Measurements from ENCODE around the gene TCEAL7. TPM values are rescaled to one million over a fixed set of nuclear protein-coding genes. Genes with fewer than 3 reads are reported as not detected.

Gene TCEAL7
- total and polyA plus RNA-seq, 2 of the 4 experiments (the other 2 are of a cell fraction) = 6.5 to 15.4 TPM

GRCh38 chrX:103361798-103362197, 31.8 kb downstream of the TCEAL7 start:
- Histone ChIP-seq H3K4me3 (ENCODE audit: insufficient read depth, low read depth, low read length) (no peak overlapping the region), H2AK5ac (ENCODE audit: low read depth, low read length) (no peak overlapping the region), H3K27ac (ENCODE audit: insufficient read depth, low read length) (0 out of 2 replicates have a peak overlapping the region, but pooled peaks have one; percentile 5), H4K20me1 (ENCODE audit: insufficient read depth, low read length) (no peaks in the 10 kb centered on the region), H3K56ac (ENCODE audit: extremely low read depth, insufficient read depth, low read length) (no peak overlapping the region; the same call in 1 of the 2 replicates), H2AK9ac (replicated peaks; ENCODE audit: low read depth, low read length, poor library complexity) (no peak overlapping the region), H2BK20ac (ENCODE audit: low read depth, low read length) (peak overlapping the region; percentile 42), H3K27me3 (ENCODE audit: control insufficient read depth, insufficient read depth, low read length) (no peaks in the 10 kb centered on the region), H3K9ac (ENCODE audit: low read depth, low read length) (no peak overlapping the region), H3K18ac (ENCODE audit: low read depth, low read length) (peak overlapping the region; percentile 59; the same call in 1 of the 2 replicates), H4K5ac (ENCODE audit: low read depth, low read length) (no peak overlapping the region; the same call in 1 of the 2 replicates), H4K8ac (ENCODE audit: low read depth in 2 of 2, low read length in 2 of 2) (0 out of 4 replicates have a peak overlapping the region, but pooled peaks of 1 of the 2 experiments have one; percentile 32), H3K9me3 (ENCODE audit: control insufficient read depth, insufficient read depth, low read length) (no peaks in the 10 kb centered on the region), H4K91ac (ENCODE audit: insufficient read depth, low read depth, low read length) (no peak overlapping the region), H3K23ac (ENCODE audit: low read depth, low read length) (no peak overlapping the region; the same call in 1 of the 2 replicates), H2AFZ (replicated peaks; ENCODE audit: low read length, poor library complexity) (no peak overlapping the region), H3K9me1 (ENCODE audit: insufficient read depth, low read length) (no peaks in the 10 kb centered on the region; the same call in 1 of the 2 replicates), H3K36me3 (ENCODE audit: control insufficient read depth, insufficient read depth, low read length) (peaks cover 2% of the 10 kb centered on the region; the same call in 1 of the 2 replicates), H3K4me1 (ENCODE audit: control insufficient read depth, insufficient read depth, low read length) (peaks cover 5% of the 10 kb centered on the region; the same call in 1 of the 2 replicates), H3K79me1 (ENCODE audit: low read depth in 1 of 2, low read length in 2 of 2) (0 out of 4 replicates have a peak, but pooled peaks cover 0 to 3% of the 10 kb centered on the region in 2 experiments), H3K14ac (replicated peaks; ENCODE audit: low read depth, low read length) (no peak overlapping the region; the same call in 1 of the 2 replicates), H2BK120ac (ENCODE audit: low read depth, low read length) (peak overlapping the region; percentile 83; the same call in 1 of the 2 replicates), H2BK15ac (ENCODE audit: low read depth, low read length) (0 out of 3 replicates have a peak overlapping the region, but pooled peaks have one; percentile 25), H3K4ac (ENCODE audit: low read depth, low read length) (peak overlapping the region; percentile 39; the same call in 1 of the 2 replicates), H2BK5ac (ENCODE audit: low read depth, low read length, poor library complexity, severe bottlenecking) (peak overlapping the region; percentile 78), H3K4me2 (ENCODE audit: low read depth, low read length) (peak overlapping the region; percentile 42; the same call in 1 of the 2 replicates)
- DNase-seq = no peak
- POLR2A ChIA-PET (ENCODE audit: unreplicated experiment) = interaction anchor here (0.6 kb wide), 1 partner anchor 12 kb away, joined by 3 read pairs; no protein-coding TSS in a partner anchor
- BruUV-seq (replicated peaks) = no TSS peak
- no CpG with 5 or more reads among the region's 1 CpG for WGBS, 2 experiments (ENCODE audit: extremely low coverage in 2 of 2, insufficient read length in 1 of 2)
- intact Hi-C loops (cut with micrococcal nuclease) (no loop called here), dilution Hi-C loops (cut with HindIII; ENCODE audit: low sequenced_read_pairs, unreplicated experiment) (no loop called here), in situ Hi-C loops (cut with MboI; ENCODE audit: low sequenced_read_pairs) (no loop called here)
- no peak for ATAC-seq (ENCODE audit: low read depth)
- TF ChIP-seq MAZ (IDR thresholded peaks at IDR 0.05; ENCODE audit: borderline replicate concordance, low read depth, low read length) (no peak), POLR2A (IDR thresholded peaks at IDR 0.05; ENCODE audit: low read depth, low read length) (no peak), SMC3 (IDR thresholded peaks at IDR 0.05; ENCODE audit: low read depth, low read length) (no peak), USF2 (IDR thresholded peaks at IDR 0.05; ENCODE audit: low read depth, low read length) (no peak), BHLHE40 (IDR thresholded peaks at IDR 0.05; ENCODE audit: low read depth, low read length) (no peak), MXI1 (IDR thresholded peaks at IDR 0.05; ENCODE audit: borderline replicate concordance, low read depth, low read length) (no peak), FOS (IDR thresholded peaks at IDR 0.05; ENCODE audit: low read depth, low read length) (no peak)
- CTCF ChIA-PET = interaction anchor here (1.0 to 1.1 kb wide), 2 partner anchors 9 to 16 kb away, joined by 3 read pairs; no protein-coding TSS in a partner anchor

All from IMR-90 (cell line).